Medulla oblongata (tissue), 1 donor: ENCODE results near the gene GCKR.
"Not testable (repeated sequence)": the region's sequence is repeated elsewhere in the genome, so short reads cannot be mapped to it uniquely, and the experiment has no call there.

Experiments
- DNase-seq: peaks from one replicate; pipeline ENCODE4 v3.0.0-alpha.2; 2015; ENCODE audit errors: extremely low spot score

Gene GCKR

GRCh38 chr2:27509326-27509725 lies 12.7 kb downstream of the GCKR start:
- no peak for DNase-seq

GRCh38 chr2:27518113-27518781 lies 21.6 kb downstream of the GCKR start:
- DNase-seq = no peak

- DNase-seq = no peak
Measured at GRCh38 chr2:27518782-27519113, 22.1 kb downstream of the GCKR start.

GRCh38 chr2:27520316-27520715 lies 23.7 kb downstream of the GCKR start:
- DNase-seq = no peak

- no peak for DNase-seq
Measured at GRCh38 chr2:27522400-27522945, 25.8 kb downstream of the GCKR start.

GRCh38 chr2:27527182-27527581 lies 30.5 kb downstream of the GCKR start:
- no peak for DNase-seq

GRCh38 chr2:27531983-27532382 lies 35.3 kb downstream of the GCKR start:
- no peak for DNase-seq

- no peak for DNase-seq
Measured at GRCh38 chr2:27537287-27537686, 40.6 kb downstream of the GCKR start.

GRCh38 chr2:27538839-27539450 lies 42.3 kb downstream of the GCKR start:
- DNase-seq = not testable (repeated sequence)

GRCh38 chr2:27539649-27540048 lies 43.0 kb downstream of the GCKR start:
- DNase-seq = not testable (repeated sequence)

GRCh38 chr2:27544143-27544821 lies 47.6 kb downstream of the GCKR start:
- no peak for DNase-seq

GRCh38 chr2:27545348-27546141 lies 48.9 kb downstream of the GCKR start:
- DNase-seq = no peak

GRCh38 chr2:27549303-27549702 lies 52.7 kb downstream of the GCKR start:
- DNase-seq = no peak

GRCh38 chr2:27551514-27551913 lies 54.9 kb downstream of the GCKR start:
- DNase-seq = no peak

- DNase-seq = no peak
Measured at GRCh38 chr2:27552941-27553340, 56.3 kb downstream of the GCKR start.

- not testable (repeated sequence) for DNase-seq
Measured at GRCh38 chr2:27554451-27554850, 57.8 kb downstream of the GCKR start.

- no peak for DNase-seq
Measured at GRCh38 chr2:27559228-27559627, 62.6 kb downstream of the GCKR start.

- no peak for DNase-seq
Measured at GRCh38 chr2:27561060-27561459, 64.4 kb downstream of the GCKR start.

GRCh38 chr2:27566628-27567027 lies 70.0 kb downstream of the GCKR start:
- no peak for DNase-seq

- no peak for DNase-seq
Measured at GRCh38 chr2:27569398-27569797, 72.8 kb downstream of the GCKR start.

GRCh38 chr2:27571197-27571596 lies 74.6 kb downstream of the GCKR start:
- no peak for DNase-seq

- DNase-seq = no peak
Measured at GRCh38 chr2:27571681-27572080, 75.0 kb downstream of the GCKR start.
